Measurements from ENCODE around the gene KRT16. TPM values are rescaled to one million over a fixed set of nuclear protein-coding genes. Genes with fewer than 3 reads are reported as not detected.
"Not testable (repeated sequence)": the region's sequence is repeated elsewhere in the genome, so short reads cannot be mapped to it uniquely, and the experiment has no call there.

Gene KRT16
- total RNA-seq, 2 experiments from 2014 or later = not detected

DNA sequence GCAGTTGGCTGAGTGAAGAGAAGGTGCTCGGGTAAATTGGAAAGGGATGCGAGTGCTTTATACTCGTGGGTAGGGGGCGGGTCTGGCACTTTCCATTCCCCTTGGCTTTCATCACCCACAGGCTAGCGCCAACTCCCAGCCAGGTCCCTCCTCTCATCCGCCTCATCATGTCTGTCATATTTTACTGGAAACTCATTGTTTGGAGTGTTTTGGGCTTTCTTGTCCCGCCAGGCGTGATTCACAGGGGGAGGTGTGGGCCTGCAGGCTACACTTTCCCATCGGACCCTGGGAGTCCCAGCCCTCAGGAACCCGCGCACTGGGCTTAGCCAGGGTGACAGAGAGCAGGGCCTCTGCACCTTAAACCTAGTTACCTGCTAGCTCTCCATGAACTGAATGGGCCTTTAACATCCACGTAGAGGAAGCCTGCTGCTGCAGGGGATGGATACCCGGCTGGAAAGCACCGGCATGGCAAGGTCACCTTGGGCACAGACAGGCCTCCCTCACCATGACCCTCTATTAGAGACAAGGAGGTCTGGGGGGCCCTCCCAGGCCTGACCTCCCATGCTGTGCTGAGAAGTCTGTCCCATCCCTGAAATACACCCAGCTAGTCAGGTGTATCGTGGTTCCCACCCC is 25.6 kb downstream of the KRT16 start, which contains the start of gene KRT14:
TSS of gene KRT14 (minus strand) at position 33 of the 633 bp plus-strand sequence. CDS start 61 bp downstream, outside the sequence.
- Mint-ChIP-seq H3K27me3 (peaks cover 40% of the 10 kb centered on the region), H3K36me3 (ENCODE audit: low read depth) (no peaks in the 10 kb centered on the region), H3K27ac (no peak within 1 kb of the TSS), H3K4me3 (no peak within 1 kb of the TSS), H3K9me3 (no peaks in the 10 kb centered on the region), H3K4me1 (ENCODE audit: low read depth) (no peaks in the 10 kb centered on the region)
- ChIA-PET CTCF (no interaction called here), POLR2A (no interaction called here)
- H3K27me3 ChIP-seq (ENCODE audit: control insufficient read depth in 1 of 2, insufficient read depth in 2 of 2, low read length in 2 of 2) = no peaks in the 10 kb centered on the region
- no peak within 1 kb of the TSS for H3K27ac ChIP-seq (ENCODE audit: low read depth in 1 of 2, low read length in 2 of 2)
- no peak for ATAC-seq (ENCODE audit: poor library complexity)
- H3K36me3 ChIP-seq (ENCODE audit: insufficient read depth, low read length) = no peaks in the 10 kb centered on the region
- DNase-seq = no peak
- intact Hi-C loops (cut with DNase I, micrococcal nuclease) = no loop called here
- H3K9me3 ChIP-seq (ENCODE audit: control insufficient read depth in 1 of 2, insufficient read depth in 1 of 2, low read length in 2 of 2) = no peaks in the 10 kb centered on the region
- TF ChIP-seq, protein P1, sequence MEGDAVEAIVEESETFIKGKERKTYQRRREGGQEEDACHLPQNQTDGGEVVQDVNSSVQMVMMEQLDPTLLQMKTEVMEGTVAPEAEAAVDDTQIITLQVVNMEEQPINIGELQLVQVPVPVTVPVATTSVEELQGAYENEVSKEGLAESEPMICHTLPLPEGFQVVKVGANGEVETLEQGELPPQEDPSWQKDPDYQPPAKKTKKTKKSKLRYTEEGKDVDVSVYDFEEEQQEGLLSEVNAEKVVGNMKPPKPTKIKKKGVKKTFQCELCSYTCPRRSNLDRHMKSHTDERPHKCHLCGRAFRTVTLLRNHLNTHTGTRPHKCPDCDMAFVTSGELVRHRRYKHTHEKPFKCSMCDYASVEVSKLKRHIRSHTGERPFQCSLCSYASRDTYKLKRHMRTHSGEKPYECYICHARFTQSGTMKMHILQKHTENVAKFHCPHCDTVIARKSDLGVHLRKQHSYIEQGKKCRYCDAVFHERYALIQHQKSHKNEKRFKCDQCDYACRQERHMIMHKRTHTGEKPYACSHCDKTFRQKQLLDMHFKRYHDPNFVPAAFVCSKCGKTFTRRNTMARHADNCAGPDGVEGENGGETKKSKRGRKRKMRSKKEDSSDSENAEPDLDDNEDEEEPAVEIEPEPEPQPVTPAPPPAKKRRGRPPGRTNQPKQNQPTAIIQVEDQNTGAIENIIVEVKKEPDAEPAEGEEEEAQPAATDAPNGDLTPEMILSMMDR (IDR thresholded peaks at IDR 0.05) = no peak
- no peaks in the 10 kb centered on the region for H3K4me1 ChIP-seq (ENCODE audit: insufficient read depth, low read length)
- no peak within 1 kb of the TSS for H3K4me3 ChIP-seq (ENCODE audit: low read length)

DNA sequence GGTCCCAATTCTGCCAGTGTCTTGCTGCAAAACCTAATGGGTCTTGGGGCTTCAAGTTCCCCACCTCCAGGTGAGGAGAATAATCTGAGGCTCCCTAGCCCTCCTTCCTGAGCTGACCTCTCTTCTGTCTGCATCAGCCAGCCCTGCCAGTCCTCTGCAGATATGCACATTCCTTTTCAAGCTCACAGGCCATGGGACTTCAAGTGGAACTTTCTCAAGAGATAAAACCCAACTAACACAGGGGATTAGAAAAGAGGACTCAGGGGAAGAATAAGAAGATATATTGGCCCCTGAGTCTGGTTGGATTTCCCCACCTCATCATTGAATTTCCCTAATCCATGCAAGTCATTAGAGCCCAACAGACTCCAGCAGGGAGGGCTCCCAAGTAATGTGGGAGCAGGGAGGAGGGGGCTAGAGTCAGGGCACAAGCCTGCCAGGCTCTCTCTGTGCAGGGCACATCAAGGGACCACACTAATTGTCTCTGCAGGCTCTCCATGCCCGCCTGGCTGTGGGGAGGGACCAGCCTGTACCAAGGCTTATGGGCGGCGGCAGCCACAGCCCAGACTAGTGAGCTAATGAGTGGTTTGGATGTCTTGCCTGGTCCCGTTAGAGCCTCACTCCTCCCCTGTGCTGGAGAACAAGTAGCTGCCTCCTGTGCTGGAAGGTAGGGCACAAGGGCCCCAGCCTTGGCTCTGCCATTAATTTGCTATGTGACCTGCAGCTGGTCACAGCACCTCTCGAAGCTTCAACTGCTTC is 27.1 kb downstream of the KRT16 start:
- ATAC-seq (ENCODE audit: poor library complexity) = no peak

DNA sequence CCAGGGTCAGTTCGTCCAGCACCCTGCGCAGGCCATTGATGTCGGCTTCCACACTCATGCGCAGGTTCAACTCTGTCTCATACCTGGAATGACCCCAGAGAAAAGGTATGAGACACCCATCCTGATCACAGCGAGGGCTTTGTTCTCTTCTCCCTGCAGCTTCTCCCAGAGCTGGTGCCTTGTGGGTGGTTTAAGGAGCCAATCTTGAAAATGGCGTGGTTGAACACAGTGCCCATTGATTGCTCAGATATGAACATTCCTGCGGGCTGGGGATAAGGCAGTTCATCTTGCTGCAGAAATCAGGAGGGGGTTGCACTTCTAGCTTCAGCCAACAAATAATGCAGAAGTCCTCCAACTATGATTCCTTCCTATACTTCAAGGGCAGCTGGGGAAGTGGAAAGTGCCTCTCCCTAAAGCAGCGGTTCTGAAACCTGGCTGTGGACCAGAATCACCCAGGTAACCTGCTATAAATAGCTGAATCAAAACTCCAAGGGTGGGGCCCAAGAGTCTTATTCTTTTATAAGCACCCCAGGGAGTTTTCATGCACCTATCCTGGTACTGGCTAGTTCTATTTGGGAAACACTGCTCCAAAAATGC is 28.1 kb downstream of the KRT16 start:
- CTCF ChIA-PET; H3K36me3 ChIP-seq (ENCODE audit: insufficient read depth, low read length); H3K4me1 Mint-ChIP-seq (ENCODE audit: low read depth): not testable (repeated sequence)

More for the DNA sequence above, 27.1 kb downstream of the KRT16 start:
- no peak overlapping the region for H3K27ac ChIP-seq (ENCODE audit: low read depth in 1 of 2, low read length in 2 of 2)
- H3K27ac Mint-ChIP-seq = no peak overlapping the region
- H3K4me1 ChIP-seq (ENCODE audit: insufficient read depth, low read length) = no peaks in the 10 kb centered on the region
- no peak for DNase-seq
- no peaks in the 10 kb centered on the region for H3K9me3 Mint-ChIP-seq
- TF ChIP-seq, protein P1 (IDR thresholded peaks at IDR 0.05) = no peak
- no peak overlapping the region for H3K4me3 ChIP-seq (ENCODE audit: low read length)
- H3K36me3 Mint-ChIP-seq (ENCODE audit: low read depth) = no peaks in the 10 kb centered on the region
- no peaks in the 10 kb centered on the region for H3K36me3 ChIP-seq (ENCODE audit: insufficient read depth, low read length)
- H3K4me1 Mint-ChIP-seq (ENCODE audit: low read depth) = no peaks in the 10 kb centered on the region
- no peaks in the 10 kb centered on the region for H3K9me3 ChIP-seq (ENCODE audit: control insufficient read depth in 1 of 2, insufficient read depth in 1 of 2, low read length in 2 of 2)
- intact Hi-C loops (cut with DNase I, micrococcal nuclease) = no loop called here
- ChIA-PET CTCF (no interaction called here), POLR2A (no interaction called here)
- H3K27me3 Mint-ChIP-seq = peaks cover 47% of the 10 kb centered on the region
- no peak overlapping the region for H3K4me3 Mint-ChIP-seq
- H3K27me3 ChIP-seq (ENCODE audit: control insufficient read depth in 1 of 2, insufficient read depth in 2 of 2, low read length in 2 of 2) = peaks cover 0 to 4% of the 10 kb centered on the region in 2 experiments

More for the DNA sequence above, 28.1 kb downstream of the KRT16 start:
- intact Hi-C loops (cut with DNase I, micrococcal nuclease); DNase-seq; ATAC-seq (ENCODE audit: poor library complexity); H3K9me3 Mint-ChIP-seq; H3K4me3 ChIP-seq (ENCODE audit: low read length); H3K9me3 ChIP-seq (ENCODE audit: control insufficient read depth in 1 of 2, insufficient read depth in 1 of 2, low read length in 2 of 2); H3K4me3 Mint-ChIP-seq; POLR2A ChIA-PET; H3K4me1 ChIP-seq (ENCODE audit: insufficient read depth, low read length); H3K36me3 Mint-ChIP-seq (ENCODE audit: low read depth); H3K27ac ChIP-seq (ENCODE audit: low read depth in 1 of 2, low read length in 2 of 2); H3K27ac Mint-ChIP-seq; H3K27me3 ChIP-seq (ENCODE audit: control insufficient read depth in 1 of 2, insufficient read depth in 2 of 2, low read length in 2 of 2): not testable (repeated sequence)
- H3K27me3 Mint-ChIP-seq = peaks cover 50% of the 10 kb centered on the region

Data from CD4-positive, alpha-beta T cell (primary cell).